Testis (tissue), 2 donors: Measurements from ENCODE around the gene GALNT15.

Experiments used
- POLR2A ChIP-seq: fragments of 450-650 bp; IDR thresholded peaks from one replicate; pipeline ENCODE4 v1.6.1; 2017; ENCODE audit warnings: antibody characterized with exemption, mild to moderate bottlenecking, moderate library complexity
- TF ChIP-seq, protein P1 (sequence below), 3 experiments: fragments of 450-650 bp in 2 of 3; fragments of 200-600 bp in 1 of 3; sonication (generic) in 1 of 3; IDR thresholded peaks; one replicate each; pipeline ENCODE4 v1.5.1; 2016 to 2019; ENCODE audit warnings: antibody characterized with exemption in 3 of 3, mild to moderate bottlenecking in 2 of 3, moderate library complexity in 1 of 3

- TF ChIP-seq, protein P1, sequence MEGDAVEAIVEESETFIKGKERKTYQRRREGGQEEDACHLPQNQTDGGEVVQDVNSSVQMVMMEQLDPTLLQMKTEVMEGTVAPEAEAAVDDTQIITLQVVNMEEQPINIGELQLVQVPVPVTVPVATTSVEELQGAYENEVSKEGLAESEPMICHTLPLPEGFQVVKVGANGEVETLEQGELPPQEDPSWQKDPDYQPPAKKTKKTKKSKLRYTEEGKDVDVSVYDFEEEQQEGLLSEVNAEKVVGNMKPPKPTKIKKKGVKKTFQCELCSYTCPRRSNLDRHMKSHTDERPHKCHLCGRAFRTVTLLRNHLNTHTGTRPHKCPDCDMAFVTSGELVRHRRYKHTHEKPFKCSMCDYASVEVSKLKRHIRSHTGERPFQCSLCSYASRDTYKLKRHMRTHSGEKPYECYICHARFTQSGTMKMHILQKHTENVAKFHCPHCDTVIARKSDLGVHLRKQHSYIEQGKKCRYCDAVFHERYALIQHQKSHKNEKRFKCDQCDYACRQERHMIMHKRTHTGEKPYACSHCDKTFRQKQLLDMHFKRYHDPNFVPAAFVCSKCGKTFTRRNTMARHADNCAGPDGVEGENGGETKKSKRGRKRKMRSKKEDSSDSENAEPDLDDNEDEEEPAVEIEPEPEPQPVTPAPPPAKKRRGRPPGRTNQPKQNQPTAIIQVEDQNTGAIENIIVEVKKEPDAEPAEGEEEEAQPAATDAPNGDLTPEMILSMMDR (IDR thresholded peaks at IDR 0.05): no peak
- TF ChIP-seq POLR2A: no peak
Observed at GRCh38 chr3:16147220-16147994, 27.1 kb upstream of the GALNT15 start.
